Panc1 (cell line): Measurements from ENCODE around the gene MEGF11.

Source experiments
- POLR2AphosphoS5 ChIP-seq: IDR thresholded peaks from 2 replicates; pipeline ENCODE4 v1.6.1; 2012; ENCODE audit warnings: mild to moderate bottlenecking, low read depth, low read length, moderate library complexity
- REST ChIP-seq, 2 experiments: IDR thresholded peaks; 2 replicates each; pipeline ENCODE4 v1.6.1; 2011 to 2012; ENCODE audit warnings: low read depth in 2 of 2, control low read depth in 1 of 2, low read length in 1 of 2, mild to moderate bottlenecking in 1 of 2, moderate library complexity in 1 of 2; ENCODE audit not compliant: insufficient read depth in 1 of 2
- SIN3A ChIP-seq: IDR thresholded peaks from 2 replicates; pipeline ENCODE4 v1.6.1; 2012; ENCODE audit warnings: low read depth, mild to moderate bottlenecking, low read length, moderate library complexity, borderline replicate concordance; ENCODE audit not compliant: insufficient read depth
- TCF7L2 ChIP-seq: IDR thresholded peaks from 2 replicates; pipeline ENCODE4 v1.6.1; 2011; ENCODE audit warnings: mild to moderate bottlenecking, low read depth, low read length, inconsistent platforms
- TF ChIP-seq, protein P1 (sequence below): fragments of 450-650 bp; IDR thresholded peaks from 2 replicates; pipeline ENCODE4 v1.5.1; 2017; ENCODE audit warnings: mild to moderate bottlenecking

DNA sequence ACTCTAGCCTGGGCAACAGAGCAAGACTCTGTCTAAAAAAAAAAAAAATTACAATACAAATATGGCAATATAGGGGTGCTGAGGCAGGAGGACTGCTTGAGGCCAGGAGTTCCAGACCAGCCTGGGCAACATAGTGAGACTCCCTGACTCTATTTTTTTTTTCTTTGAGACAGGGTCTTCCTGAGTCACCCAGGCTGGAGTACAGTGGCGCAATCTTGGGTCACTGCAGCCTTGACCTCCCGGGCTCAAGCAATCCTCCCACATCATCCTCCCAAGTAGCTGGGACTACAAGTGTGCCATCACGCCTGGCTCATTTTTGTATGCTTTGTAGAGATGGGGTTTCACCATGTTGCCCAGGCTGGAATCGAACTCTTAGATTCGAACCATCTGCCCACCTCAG is 401.6 kb downstream of the MEGF11 start:
- TF ChIP-seq, protein P1, sequence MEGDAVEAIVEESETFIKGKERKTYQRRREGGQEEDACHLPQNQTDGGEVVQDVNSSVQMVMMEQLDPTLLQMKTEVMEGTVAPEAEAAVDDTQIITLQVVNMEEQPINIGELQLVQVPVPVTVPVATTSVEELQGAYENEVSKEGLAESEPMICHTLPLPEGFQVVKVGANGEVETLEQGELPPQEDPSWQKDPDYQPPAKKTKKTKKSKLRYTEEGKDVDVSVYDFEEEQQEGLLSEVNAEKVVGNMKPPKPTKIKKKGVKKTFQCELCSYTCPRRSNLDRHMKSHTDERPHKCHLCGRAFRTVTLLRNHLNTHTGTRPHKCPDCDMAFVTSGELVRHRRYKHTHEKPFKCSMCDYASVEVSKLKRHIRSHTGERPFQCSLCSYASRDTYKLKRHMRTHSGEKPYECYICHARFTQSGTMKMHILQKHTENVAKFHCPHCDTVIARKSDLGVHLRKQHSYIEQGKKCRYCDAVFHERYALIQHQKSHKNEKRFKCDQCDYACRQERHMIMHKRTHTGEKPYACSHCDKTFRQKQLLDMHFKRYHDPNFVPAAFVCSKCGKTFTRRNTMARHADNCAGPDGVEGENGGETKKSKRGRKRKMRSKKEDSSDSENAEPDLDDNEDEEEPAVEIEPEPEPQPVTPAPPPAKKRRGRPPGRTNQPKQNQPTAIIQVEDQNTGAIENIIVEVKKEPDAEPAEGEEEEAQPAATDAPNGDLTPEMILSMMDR, result no peak
- TF ChIP-seq POLR2AphosphoS5 (no peak), SIN3A (no peak), REST (IDR thresholded peaks at IDR 0.05; ENCODE audit: insufficient read depth in 1 of 2, low read depth in 2 of 2, low read length in 1 of 2) (no peak), TCF7L2 (no peak)
